Stomach (tissue), 4 donors: ENCODE measurements around the gene HSPA12B.

ENCODE experiments used
- CTCF ChIP-seq, 7 experiments: fragments of 450-650 bp in 4 of 7; fragments of 200-600 bp in 3 of 7; sonication (generic) in 3 of 7; IDR thresholded peaks; one replicate each; pipeline ENCODE4 v1.5.1; 2016 to 2019; ENCODE audit warnings: antibody characterized with exemption in 7 of 7, control low read depth in 2 of 7, mild to moderate bottlenecking in 1 of 7
- POLR2AphosphoS5 ChIP-seq, 3 donors: sonication (generic); formaldehyde crosslinking; IDR thresholded peaks; one replicate each; pipeline ENCODE4 v1.6.1; 2016; ENCODE audit warnings: antibody characterized with exemption in 3 of 3

GRCh38 chr20:3797226-3797545 lies 64.7 kb downstream of the HSPA12B start:
- no peak for TF ChIP-seq CTCF (IDR thresholded peaks at IDR 0.05)
- TF ChIP-seq POLR2AphosphoS5 (IDR thresholded peaks at IDR 0.05): no peak
